CD4-positive, alpha-beta T cell treated with Interleukin-4 for 1 hour (primary cell): ENCODE data around the gene TMEM144.
"Not testable (repeated sequence)": the region's sequence is repeated elsewhere in the genome, so short reads cannot be mapped to it uniquely, and the experiment has no call there.

Experiments
- DNase-seq, 2 donors: peaks; one replicate each; pipeline ENCODE4 v3.0.0-alpha.2; 2020 to 2022

Gene TMEM144

DNA sequence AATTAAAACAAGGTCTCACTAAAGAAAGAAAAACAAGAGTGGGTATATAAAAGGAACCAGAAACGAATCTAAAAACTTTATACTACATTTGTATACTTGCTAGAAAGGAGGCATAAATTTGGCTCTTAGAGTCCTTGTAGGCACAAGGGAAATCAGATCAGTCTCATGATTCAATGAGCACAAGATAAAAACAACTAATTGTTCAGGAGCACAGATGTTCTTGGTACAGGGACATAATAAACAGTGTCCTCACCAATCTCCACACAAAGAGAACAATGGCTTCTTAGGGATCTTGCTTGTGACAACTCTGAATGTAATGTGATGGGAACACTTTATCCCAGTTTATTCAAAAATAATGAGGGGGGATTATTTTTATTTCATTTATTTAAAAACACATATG lies 28.3 kb downstream of the TMEM144 start:
- no peak for DNase-seq

DNA sequence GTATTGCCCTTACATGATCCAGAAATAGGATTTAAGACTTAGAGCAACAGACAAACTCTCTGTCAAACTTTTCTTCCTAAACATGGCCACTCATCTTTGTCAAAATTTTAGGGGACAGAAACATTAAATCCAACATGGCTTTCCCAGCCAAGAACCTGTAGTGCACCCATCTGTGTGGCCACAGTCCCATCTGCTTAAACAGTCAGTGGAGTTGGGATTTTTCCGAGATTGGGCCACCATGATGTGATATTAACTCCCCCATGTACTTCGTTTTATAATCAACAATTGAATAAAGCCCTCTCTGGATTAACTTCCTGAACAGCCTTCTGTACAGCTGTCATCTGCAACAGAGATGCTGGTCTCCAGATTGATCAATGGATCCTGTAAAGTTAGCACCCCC lies 28.9 kb downstream of the TMEM144 start:
- DNase-seq = no peak

DNA sequence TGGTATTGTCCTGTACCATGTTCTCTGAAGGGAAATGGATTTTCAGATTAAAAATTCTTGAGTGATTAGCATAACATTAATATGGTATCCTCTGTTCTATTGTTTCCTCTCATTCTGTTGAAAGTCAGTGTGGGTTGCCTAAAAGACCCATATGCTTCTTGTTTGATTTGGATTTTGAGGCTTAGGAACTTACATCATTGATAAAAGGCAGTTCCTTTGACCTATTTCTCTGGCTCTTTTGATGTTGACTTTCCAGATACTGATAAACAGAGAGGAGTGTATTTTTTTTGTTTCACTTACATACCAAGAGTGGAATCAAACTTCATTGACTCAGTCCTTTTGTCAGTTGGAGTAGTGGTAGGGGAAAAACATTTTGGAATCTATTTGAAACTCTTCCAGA lies 32.8 kb downstream of the TMEM144 start:
- DNase-seq = no peak

DNA sequence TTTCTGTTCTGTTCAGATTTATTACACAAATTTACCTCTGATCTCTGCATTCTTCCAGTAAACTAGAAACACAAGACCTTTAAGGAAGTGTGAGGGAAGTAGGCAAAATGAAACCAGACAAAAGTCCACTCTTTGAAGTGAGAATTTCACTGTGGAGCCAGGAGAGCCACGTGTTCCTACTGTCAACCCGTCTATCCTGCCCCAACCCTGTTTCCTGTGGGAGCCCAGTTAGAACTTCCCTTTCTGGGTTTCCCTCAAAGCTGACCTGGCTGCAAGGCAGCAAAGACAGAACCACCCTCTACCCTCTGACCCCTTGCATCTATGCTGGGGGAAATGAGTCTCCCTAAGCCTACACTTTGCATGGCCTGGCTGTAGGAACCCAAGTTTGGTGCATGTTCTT lies 40.0 kb downstream of the TMEM144 start:
- no peak for DNase-seq

DNA sequence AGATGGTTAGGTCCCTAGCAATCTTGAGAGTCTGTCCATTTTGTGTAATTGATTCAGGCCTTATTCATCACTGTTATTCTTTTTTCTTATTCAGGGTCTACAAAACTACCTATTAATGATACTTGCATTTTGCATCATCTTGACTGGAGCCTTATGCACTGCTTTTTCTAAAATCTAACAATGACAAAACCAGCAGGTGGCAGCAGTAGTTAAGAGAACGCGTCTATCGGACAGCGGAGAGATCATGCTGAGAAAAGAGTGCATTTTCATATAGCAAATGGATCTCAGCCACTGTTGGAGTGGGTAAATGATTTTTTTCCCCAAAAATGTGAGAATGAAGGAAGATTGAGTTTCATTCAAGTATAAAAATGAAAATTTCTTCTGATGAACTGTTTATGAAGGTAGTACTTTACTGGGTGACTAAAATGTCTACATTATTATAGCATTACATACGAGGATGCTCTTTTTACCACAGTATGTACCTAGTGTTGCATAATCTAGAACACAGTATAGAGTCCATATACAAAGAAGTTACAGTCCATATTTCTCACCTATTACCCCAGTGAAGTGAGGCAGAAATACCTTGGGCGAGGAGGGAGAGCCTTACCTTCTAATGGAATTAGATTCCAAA lies 43.2 kb downstream of the TMEM144 start:
- peak; percentile 26 to 46 for DNase-seq

DNA sequence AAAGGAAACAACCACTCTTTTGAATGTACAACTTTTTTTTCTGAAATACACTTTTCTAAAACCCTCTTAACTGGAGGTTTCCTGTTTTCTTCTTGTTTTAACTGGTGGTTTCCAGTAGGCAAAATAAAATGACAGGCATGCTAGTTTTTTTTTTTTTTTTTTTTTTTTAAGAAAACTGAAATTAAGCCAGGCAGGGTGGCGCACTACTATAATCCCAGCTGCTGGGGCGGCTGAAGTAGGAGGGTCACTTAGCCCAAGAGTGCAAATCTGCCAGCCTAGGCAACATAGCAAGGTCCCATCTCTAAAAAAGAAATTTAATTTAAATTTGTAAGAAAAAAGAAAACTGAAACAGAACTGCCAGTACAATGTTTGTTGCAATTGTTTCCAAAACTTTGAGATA lies 44.0 kb downstream of the TMEM144 start:
- DNase-seq = no peak

DNA sequence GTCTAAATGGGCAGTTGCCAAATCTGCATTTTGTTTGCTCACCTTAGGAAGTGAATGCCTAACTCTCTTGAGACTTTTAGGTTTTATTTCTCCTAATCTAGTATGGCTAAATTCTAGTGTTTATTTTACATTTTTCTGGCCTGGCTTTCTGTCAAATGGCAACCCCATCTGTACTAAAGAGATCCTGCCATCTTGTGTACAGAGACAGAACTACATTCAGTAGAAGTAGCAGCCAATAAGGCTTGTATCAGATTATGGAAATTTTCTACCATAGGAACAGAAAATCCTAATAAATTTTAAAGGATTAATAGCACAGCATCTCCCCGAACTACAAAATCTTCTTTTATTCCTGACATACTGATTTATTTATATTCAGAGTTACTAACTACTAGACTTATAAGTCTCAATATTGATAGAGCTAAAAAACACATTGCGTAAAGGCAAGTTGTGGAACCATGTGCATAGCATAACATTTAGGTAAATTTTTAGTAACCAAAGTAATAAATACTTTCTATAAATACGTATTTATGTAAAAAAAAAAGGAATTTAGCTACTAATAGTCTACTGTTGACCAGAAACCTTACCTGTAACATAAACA lies 45.5 kb downstream of the TMEM144 start:
- peak in 1 of 2 donors; percentile 2 for DNase-seq

DNA sequence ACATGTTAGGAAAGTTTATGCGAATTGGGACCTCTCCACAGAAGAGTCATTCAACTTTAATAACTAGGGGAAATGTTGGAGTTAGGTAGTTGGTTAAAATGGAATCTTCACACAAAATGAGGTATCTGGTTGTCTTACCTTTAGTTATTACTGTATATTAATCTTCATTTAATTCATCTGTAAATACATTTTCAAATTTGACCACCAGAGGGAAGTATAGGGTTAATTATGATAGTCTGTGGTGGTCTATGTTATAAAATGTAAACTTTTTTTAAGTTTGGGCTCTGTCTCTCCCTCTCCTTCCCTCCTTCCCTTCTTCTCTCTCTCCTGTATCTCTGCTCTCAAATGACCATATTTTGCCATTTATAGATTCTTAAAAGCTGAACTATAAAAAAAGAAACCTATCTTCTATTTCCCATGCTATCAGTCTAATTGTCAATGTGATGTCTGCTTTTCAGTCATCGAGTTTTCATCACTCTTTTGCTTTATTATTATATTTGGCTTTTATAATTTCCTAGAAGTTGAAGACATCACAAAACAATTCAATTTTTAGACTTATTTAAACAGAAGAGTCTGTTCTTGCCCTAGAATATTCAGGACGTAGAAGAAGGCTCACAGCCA lies 49.8 kb downstream of the TMEM144 start:
- DNase-seq = peak in 1 of 2 donors; percentile 4

DNA sequence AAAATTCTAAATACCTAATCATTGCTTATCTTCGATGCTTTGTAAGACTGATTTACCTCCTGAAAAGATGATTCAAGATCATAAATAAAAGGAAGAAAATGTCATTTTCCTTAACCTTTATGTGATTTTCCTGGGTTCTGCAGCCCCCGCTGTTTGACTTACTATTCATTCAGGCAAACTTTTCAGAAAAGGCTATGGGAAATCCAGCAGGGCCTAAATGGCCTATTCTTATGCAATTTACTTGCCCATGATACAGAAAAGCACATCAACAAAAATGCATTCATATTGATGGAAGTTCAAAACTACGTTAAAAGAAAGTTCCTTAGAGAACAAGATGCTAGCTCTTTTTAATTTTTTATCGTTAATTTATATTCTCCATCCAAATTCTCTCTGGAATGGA lies 51.2 kb downstream of the TMEM144 start:
- DNase-seq = no peak

DNA sequence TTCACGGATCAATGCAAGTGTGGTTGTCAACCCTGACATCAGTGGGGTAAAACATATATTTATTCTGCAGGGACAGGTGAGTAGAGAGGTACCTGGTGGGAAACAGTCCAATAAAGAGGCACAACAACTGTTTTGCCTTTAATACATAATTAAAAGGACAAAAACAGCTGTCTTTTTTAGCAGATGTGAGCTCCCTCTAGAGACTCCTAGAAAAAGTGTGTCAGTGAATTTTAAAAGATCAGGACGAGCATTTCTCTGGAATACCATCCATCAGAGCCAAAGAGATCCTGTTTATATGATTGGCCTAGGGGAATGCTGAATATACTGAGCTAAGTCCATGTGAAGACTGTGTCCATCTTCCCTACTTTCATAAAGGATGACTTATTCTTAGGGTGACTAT lies 58.3 kb downstream of the TMEM144 start:
- DNase-seq = no peak

DNA sequence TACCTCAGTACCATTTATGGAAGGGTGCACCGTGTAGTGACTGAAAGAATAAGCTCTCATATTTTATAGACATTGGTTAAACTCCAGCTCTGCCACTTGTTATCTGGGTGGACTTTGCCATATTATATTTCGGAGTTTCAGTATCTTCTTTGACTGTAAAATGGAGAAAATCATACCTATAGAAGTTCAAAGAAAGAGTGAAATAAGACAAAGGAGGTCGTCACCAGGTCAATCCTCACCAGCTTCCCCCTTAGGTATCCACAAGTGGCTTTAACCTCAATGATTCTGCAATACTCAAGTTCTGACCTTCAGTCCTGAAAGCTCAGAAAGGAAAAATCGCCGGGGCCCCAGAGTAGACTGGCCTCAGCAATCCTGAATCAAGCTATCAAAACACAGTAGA lies 64.3 kb downstream of the TMEM144 start:
- no peak for DNase-seq

DNA sequence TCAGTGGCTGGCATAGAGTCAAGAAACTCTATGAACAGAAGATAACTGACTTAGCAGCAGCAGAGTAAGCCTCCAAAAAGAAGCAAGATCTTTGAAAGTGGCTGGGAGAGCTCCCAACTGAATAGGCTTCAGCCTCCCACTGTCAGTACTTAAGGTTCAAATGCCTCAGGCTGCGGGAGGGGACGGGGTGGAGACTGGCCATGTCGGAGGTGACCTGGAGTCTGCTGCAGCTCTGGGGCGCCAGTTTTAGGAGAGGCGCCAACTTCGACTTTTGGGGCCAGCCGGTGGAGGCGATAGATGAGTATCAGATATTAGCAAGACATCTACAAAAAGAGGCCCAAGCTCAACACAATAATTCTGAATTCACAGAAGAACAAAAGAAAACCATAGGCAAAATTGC lies 67.3 kb downstream of the TMEM144 start:
- DNase-seq = no peak

DNA sequence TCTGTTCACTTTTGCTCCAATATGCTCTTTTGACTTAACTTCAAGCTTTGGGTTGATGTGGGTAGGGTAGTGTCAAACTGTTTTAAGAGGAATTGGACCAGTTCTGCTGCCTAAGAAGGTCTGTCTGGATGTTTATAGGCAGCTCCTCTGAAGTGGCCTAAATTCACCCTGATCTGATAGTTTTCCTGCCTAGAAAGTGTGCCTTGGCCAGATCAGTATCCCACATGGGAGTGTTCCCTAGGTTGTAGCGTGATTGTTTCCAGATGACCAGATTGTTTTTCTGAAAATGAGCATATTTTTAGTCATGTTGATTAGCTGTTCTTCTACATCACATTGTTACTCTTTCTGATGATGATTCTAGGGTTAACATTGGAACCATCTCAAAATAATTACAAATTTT lies 68.8 kb downstream of the TMEM144 start:
- not testable (repeated sequence) for DNase-seq

DNA sequence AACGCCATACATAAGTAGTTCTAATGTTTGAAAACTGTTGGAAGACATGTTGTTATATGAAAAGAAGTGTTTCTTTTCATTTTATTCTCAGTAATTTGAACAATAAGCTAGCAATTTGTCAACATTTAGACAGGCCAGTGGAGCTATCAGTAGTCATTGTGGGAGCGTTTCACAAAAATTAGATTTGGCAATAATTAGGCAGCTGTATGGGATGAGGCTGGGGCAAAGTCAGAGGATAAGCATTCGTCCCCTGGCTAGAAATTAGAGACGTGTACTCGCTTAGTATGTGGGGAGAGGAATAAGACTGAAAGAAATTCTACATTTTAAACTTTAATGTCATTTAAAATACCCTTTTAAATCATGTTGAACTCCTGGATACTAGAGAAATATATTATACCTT lies 70.6 kb downstream of the TMEM144 start:
- DNase-seq = no peak

DNA sequence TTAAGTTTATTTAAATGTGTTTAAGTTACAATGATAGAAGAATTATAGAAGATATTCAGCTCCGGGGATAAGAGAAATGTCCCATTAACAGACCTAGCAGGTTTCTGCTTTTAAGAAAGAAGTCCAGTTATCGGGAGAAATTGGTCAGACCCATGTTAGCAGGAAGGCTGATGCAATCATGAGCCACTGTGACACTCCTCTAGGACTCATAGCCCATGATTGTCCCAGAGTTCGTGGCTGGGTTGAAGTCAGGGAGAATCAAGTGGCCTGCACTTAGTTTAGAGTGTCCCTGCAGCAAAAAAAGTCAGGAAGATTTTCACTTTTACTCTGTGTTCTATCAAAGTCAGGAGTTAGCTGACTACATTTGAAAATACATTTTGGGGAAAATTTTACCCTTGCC lies 72.0 kb downstream of the TMEM144 start:
- DNase-seq = no peak

DNA sequence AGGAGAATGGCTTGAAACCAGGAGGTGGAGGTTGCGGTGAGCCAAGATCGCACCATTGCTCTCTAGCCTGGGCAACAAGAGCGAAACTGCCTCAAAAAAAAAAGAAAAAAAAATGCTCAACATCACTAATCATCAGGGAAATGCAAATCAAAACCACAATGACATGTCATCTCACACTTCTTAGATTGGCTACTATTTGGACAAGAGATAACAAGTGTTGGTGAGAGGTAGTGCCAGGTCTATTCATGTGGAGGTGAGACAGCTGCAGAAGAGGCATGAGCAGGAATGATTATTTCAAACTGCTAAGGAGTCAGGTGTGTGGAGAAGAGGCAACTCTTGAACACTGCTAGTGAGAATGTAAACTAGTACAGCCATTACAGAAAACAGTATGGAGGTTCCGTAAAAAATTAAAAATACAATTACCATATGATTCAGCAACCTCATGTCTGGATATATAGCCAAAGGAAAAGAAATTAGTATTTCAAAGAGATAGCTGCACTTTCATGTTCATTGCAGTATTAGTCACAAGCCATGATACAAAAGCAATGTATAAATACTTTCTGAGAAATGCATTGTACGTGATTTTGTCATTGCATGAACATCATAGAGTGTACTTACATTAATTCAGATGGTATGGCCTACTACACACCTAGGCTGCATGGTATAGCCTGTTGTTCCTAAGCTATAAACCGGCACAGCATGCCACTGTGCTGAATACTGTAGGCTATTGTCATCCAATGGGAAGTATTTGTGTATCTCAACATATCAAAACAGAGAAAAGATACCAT lies 75.3 kb downstream of the TMEM144 start:
- DNase-seq = no peak

DNA sequence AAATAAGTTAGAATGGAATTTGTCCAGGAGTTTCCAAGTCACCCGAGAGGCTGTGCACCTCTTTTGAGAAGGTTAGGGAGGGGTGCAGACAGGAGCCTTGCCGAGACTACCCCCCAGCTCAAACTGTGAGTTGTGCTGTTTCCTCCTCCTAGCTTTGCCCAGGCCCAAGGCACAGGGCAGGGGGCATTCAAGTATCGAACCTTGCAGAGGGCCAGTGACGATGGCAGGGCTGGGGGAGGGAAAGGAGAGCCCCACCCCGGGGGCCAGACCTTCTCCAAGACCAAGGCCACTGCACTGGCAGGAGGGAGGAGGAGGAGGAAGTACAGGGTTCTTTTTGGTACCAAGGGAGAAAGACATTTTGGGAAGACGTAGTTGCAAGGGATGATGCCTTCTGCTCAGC lies 80.6 kb downstream of the TMEM144 start:
- DNase-seq = no peak

DNA sequence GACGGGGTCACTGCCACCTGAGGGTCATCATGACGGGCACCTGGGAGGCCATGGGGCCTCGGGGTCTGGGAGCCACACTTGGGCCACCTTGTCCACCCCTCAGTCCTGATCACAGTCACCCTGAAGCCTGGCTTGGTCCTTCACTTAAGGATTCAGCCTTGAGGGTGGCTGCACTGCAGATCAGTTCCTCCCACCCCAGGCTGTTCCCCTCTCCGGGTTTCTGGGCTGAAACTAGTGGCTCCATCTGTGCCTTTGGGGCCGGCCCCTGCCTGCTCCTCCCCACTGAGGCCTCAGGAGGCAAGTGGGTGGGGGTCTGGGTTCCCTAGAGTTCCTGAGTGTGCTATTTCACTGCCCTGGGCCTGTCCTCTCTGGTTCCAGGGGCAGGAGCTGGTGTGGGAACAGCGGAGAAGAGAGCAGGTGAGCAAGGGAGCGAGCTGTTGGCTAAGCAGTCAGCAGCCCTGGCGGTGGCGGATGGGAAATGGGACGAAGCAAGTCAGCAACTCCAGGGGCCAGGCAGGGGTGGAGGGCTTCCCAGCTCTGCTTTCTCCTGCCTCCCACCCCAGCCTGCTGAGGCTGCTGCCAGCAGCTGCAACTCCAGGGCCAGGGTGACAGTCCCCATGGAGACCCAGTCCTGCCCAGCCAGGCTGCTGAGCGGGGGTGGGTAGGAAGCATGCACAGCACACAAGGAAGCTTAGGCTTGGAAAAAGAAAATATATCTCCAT lies 81.2 kb downstream of the TMEM144 start:
- no peak for DNase-seq

DNA sequence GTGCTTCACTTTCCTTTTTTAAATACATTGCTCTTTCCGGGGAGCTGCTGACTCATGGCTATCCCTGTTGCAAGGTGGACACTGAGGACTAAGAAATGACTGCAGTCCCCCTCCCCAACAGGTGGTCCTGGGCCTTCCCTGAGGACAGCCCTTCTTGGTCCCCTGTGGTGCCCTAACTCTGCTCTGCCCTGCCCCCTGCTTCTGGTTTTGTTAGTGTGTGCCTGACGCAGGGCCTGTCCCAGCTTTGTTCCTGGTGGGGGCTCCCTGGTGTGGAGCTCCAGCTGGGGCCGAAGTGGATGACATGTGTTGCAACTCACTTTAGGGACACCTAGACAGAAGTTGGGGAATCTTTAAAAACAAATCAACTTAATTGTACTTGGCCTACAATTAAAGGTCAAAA lies 81.9 kb downstream of the TMEM144 start:
- no peak for DNase-seq

DNA sequence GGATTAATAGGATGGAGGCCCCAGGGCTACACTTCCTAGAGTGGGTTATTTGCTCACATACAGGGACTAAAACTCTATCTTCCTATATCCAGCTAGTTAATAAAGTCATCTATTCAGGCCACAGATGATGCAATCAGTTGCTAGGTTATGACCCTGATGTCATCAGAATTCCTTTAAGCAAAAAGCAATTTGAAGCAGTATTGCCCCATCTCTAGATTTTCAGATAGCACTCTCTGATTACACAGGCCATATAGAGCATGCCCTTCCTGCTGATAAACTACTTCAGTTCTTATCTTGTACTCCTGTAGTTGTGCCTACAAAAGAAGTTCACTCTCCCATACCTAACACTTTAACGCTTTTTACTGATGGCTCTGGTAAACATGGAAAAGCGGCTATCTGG lies 84.8 kb downstream of the TMEM144 start:
- no peak for DNase-seq

DNA sequence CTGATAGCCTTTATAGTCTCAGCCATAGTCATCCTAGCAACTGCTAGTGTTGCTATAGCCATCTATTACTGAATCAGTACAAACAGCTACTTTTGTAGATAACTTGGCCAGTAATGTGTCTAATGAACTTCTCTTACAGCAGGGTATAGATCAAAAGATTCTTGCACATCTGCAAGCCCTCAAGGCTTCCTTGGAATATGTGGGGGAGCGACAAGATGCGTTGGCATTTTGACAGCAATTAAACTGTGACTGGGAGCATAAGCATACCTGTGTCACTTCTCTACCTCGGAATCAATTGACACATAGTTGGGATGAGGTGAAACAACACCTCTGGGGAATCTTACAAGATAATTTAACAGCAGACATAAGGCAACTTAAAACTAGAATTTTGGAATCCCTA lies 87.6 kb downstream of the TMEM144 start:
- DNase-seq = no peak

DNA sequence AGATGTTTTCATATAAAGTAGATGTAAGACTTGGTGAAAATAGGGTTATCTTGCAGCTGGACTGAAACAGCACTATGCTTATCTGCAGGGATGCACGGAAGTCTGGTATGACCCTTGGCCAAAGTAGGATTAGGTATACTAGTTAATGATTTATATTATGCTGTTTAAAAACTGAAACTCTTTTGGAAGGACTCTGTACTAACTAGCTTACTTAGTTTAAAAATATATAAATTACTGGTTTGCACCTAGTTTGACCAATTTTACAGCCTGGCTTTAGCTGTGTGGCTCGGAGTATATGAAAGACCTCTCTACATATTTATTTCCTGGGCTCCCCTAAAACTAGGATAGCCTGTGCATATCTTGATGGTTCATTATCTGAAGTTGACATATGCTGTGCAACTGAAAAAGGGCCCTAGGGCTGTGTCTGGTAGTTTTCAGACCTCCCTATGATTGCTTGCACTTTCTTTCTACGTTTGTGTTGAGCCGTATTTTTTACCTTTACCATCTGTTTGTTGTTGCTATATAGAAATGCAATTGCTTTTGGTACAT lies 89.2 kb downstream of the TMEM144 start:
- no peak for DNase-seq

DNA sequence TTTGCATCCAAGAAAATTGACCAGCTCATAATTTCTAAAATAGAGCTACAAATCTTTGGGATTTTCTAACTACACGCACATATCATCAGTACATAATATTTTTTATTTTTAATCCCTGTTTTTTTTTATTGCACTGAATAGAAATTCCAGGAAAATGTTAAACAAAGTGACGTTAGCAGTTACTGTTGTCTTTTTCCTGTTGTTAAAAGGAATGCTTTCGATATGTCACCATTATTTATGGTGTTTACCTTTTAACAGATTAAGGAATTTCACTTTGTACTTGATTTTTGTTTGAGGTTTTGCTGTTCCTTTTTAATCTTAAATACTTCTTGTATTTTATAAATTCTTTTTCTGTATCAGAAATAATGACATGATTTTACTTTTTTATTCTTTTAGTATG lies 89.7 kb downstream of the TMEM144 start:
- no peak for DNase-seq
